GM18873 (cell line): ENCODE results near the gene TPCN1.

ENCODE experiments used
- ATAC-seq: cut with Tn5 transposase; IDR thresholded peaks from one replicate; pipeline ENCODE4 v1.9.1; 2021; ENCODE audit warnings: mild to moderate bottlenecking, moderate library complexity, moderate number of reproducible peaks; ENCODE audit not compliant: unreplicated experiment, low FRiP score

Gene TPCN1

GRCh38 chr12:113221181-113221996, at the start of gene TPCN1:
Gene TPCN1, plus strand, starts transcription at chr12:113221464. Its CDS starts 5,389 bp downstream, at chr12:113226853.
- ATAC-seq: peak; percentile 91

- ATAC-seq: no peak
Observed at GRCh38 chr12:113171543-113171942, 49.7 kb upstream of the TPCN1 start.

GRCh38 chr12:113172185-113172584, 49.1 kb upstream of the TPCN1 start:
- ATAC-seq: no peak

GRCh38 chr12:113173081-113173698, 48.1 kb upstream of the TPCN1 start:
- no peak for ATAC-seq

GRCh38 chr12:113174461-113175384, 46.5 kb upstream of the TPCN1 start:
- no peak for ATAC-seq

GRCh38 chr12:113179023-113179422, 42.2 kb upstream of the TPCN1 start:
- no peak for ATAC-seq

GRCh38 chr12:113180333-113180732, 40.9 kb upstream of the TPCN1 start:
- no peak for ATAC-seq

GRCh38 chr12:113181975-113182374, 39.3 kb upstream of the TPCN1 start:
- ATAC-seq: no peak

- no peak for ATAC-seq
Observed at GRCh38 chr12:113183030-113183589, 38.2 kb upstream of the TPCN1 start.

GRCh38 chr12:113184098-113184899, 37.0 kb upstream of the TPCN1 start:
- ATAC-seq: peak; percentile 40

GRCh38 chr12:113184900-113185179, 36.4 kb upstream of the TPCN1 start:
- ATAC-seq: peak; percentile 71

- ATAC-seq: peak; percentile 35
Observed at GRCh38 chr12:113185180-113186032, 35.9 kb upstream of the TPCN1 start, which contains the start of the genes DDX54 and RITA1. Gene DDX54, minus strand, starts transcription at chr12:113185478. Its CDS starts 27 bp downstream, at chr12:113185451. Gene RITA1, plus strand, starts transcription at chr12:113185721. Its CDS starts 1,026 bp downstream, at chr12:113186747.

- no peak for ATAC-seq
Observed at GRCh38 chr12:113186033-113186365, 35.3 kb upstream of the TPCN1 start.

GRCh38 chr12:113186666-113187325, 34.5 kb upstream of the TPCN1 start:
- ATAC-seq: no peak

GRCh38 chr12:113189361-113189760, 31.9 kb upstream of the TPCN1 start:
- no peak for ATAC-seq

- no peak for ATAC-seq
Observed at GRCh38 chr12:113190761-113191160, 30.5 kb upstream of the TPCN1 start.

GRCh38 chr12:113191227-113191626, 30.0 kb upstream of the TPCN1 start:
- ATAC-seq: no peak

- ATAC-seq: no peak
Observed at GRCh38 chr12:113194971-113195391, 26.3 kb upstream of the TPCN1 start.
